Ishikawa (cell line): ENCODE results near the gene CNTN4.

Experiments
- CEBPB ChIP-seq: IDR thresholded peaks from 2 replicates; pipeline ENCODE4 v1.6.1; 2012
- CREB1 ChIP-seq: IDR thresholded peaks from 2 replicates; pipeline ENCODE4 v1.6.1; 2012; ENCODE audit warnings: low read depth
- EGR1 ChIP-seq: IDR thresholded peaks from 2 replicates; pipeline ENCODE4 v1.6.1; 2012
- EP300 ChIP-seq: IDR thresholded peaks from 2 replicates; pipeline ENCODE4 v1.6.1; 2012; ENCODE audit warnings: borderline replicate concordance
- FOXM1 ChIP-seq: IDR thresholded peaks from 2 replicates; pipeline ENCODE4 v1.6.1; 2012; ENCODE audit warnings: low read depth, borderline replicate concordance
- NFIC ChIP-seq: IDR thresholded peaks from 2 replicates; pipeline ENCODE4 v1.6.1; 2012
- RAD21 ChIP-seq: IDR thresholded peaks from 2 replicates; pipeline ENCODE4 v1.6.1; 2012; ENCODE audit warnings: low read depth
- TAF1 ChIP-seq: IDR thresholded peaks from 2 replicates; pipeline ENCODE4 v1.6.1; 2012; ENCODE audit warnings: low read depth, mild to moderate bottlenecking
- TCF12 ChIP-seq: IDR thresholded peaks from 2 replicates; pipeline ENCODE4 v1.6.1; 2012; ENCODE audit warnings: low read depth
- TEAD4 ChIP-seq: IDR thresholded peaks from 2 replicates; pipeline ENCODE4 v1.6.1; 2012
- YY1 ChIP-seq: IDR thresholded peaks from 2 replicates; pipeline ENCODE4 v1.6.1; 2012; ENCODE audit warnings: low read depth
- ZBTB7A ChIP-seq: IDR thresholded peaks from 2 replicates; pipeline ENCODE4 v1.6.1; 2012; ENCODE audit warnings: low read depth
- TF ChIP-seq, protein P1 (sequence below): IDR thresholded peaks from 2 replicates; pipeline ENCODE4 v1.6.1; 2012
- TF ChIP-seq, protein P2 (sequence below): IDR thresholded peaks from 2 replicates; pipeline ENCODE4 v1.6.1; 2012; ENCODE audit warnings: low read depth, mild to moderate bottlenecking
- TF ChIP-seq, protein P3 (sequence below): IDR thresholded peaks from 2 replicates; pipeline ENCODE4 v1.6.1; 2012

Gene CNTN4

DNA sequence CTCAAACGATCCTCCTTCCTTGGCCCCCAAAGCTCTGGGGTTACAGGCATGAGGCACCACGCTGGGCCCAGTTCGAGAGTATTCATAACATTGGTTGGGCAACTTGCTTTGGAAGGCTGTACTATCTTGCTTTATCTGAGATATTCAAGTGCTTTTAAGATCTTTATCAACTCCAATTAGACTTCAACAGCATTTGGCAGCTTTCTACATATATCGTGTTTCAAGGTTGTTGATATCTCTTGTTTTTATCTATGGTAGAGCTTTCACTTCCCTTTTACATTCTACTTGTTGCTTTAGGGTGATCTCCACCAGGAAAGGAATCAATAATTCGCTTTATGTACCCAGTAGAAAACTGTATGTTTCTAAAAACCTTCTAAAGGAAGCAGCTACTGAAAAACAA is 616.2 kb downstream of the CNTN4 start:
- TF ChIP-seq FOXM1 (no peak), CEBPB (no peak), YY1 (no peak), TAF1 (no peak), ZBTB7A (no peak), TEAD4 (no peak), TCF12 (no peak), EGR1 (no peak), NFIC (no peak), CREB1 (no peak), RAD21 (no peak), EP300 (no peak)
- TF ChIP-seq, protein P1, sequence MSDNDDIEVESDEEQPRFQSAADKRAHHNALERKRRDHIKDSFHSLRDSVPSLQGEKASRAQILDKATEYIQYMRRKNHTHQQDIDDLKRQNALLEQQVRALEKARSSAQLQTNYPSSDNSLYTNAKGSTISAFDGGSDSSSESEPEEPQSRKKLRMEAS: no peak
- TF ChIP-seq, protein P2, sequence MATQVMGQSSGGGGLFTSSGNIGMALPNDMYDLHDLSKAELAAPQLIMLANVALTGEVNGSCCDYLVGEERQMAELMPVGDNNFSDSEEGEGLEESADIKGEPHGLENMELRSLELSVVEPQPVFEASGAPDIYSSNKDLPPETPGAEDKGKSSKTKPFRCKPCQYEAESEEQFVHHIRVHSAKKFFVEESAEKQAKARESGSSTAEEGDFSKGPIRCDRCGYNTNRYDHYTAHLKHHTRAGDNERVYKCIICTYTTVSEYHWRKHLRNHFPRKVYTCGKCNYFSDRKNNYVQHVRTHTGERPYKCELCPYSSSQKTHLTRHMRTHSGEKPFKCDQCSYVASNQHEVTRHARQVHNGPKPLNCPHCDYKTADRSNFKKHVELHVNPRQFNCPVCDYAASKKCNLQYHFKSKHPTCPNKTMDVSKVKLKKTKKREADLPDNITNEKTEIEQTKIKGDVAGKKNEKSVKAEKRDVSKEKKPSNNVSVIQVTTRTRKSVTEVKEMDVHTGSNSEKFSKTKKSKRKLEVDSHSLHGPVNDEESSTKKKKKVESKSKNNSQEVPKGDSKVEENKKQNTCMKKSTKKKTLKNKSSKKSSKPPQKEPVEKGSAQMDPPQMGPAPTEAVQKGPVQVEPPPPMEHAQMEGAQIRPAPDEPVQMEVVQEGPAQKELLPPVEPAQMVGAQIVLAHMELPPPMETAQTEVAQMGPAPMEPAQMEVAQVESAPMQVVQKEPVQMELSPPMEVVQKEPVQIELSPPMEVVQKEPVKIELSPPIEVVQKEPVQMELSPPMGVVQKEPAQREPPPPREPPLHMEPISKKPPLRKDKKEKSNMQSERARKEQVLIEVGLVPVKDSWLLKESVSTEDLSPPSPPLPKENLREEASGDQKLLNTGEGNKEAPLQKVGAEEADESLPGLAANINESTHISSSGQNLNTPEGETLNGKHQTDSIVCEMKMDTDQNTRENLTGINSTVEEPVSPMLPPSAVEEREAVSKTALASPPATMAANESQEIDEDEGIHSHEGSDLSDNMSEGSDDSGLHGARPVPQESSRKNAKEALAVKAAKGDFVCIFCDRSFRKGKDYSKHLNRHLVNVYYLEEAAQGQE: no peak
- TF ChIP-seq, protein P3, sequence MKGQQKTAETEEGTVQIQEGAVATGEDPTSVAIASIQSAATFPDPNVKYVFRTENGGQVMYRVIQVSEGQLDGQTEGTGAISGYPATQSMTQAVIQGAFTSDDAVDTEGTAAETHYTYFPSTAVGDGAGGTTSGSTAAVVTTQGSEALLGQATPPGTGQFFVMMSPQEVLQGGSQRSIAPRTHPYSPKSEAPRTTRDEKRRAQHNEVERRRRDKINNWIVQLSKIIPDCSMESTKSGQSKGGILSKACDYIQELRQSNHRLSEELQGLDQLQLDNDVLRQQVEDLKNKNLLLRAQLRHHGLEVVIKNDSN: no peak

DNA sequence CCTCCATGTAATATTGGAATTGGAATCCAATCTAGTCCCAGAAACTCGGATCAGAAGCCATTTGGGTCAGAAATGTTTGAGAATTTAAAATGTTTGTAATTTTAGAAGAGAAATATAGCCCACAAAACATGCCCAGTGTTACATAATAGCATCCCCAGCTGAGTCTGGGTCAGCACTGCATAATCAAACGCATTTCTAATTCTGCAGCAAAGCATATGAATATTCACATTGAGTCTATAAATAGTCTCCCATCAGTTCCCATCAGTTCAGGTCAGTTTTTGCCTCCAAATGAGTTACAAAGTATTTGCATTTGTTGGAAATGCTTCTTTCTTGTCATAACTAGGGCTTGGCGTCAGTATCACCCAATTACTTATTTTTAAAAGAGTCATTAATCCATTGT is 628.4 kb downstream of the CNTN4 start:
- no peak for TF ChIP-seq YY1
- TF ChIP-seq TAF1: no peak
- TF ChIP-seq NFIC: no peak
- no peak for TF ChIP-seq CREB1
- TF ChIP-seq ZBTB7A: no peak
- TF ChIP-seq, protein P3: no peak
- TF ChIP-seq, protein P2: no peak
- TF ChIP-seq, protein P1: no peak
- TF ChIP-seq TEAD4: no peak
- no peak for TF ChIP-seq EGR1
- no peak for TF ChIP-seq EP300
- TF ChIP-seq CEBPB: no peak
- no peak for TF ChIP-seq FOXM1
- no peak for TF ChIP-seq TCF12
- TF ChIP-seq RAD21: no peak

DNA sequence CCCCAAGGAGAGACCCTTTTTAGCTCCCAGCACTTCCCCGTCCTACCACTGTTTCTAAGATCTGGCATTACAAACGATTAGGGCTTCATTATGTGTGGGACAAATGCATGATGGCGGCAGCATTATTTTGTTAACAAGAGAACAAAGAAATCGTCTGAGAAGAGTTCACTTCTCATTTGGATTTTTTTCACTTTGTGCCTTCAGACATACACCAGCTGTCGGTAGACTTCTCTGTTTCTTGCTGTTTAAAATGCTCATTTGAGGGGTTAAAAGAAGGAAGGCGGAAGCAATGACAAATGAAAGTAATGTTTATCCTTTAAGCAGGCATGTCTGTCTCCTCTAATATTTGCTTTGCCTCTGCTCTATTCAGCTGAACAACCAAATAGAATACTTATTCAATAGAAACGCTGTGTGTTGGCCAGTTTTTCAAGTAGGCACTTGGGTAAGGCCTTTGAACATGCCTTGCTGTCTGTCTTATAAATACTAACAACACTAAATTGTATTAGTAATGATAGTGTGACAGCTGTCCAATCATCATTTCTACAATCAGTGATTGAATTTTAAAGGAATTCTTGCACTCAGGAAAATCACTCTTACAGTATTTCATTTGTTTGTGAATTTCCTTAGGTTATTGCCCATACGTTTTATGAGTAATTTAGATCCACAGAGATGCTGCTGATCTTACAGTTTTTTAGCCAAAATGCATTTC is 629.1 kb downstream of the CNTN4 start:
- TF ChIP-seq EP300 (no peak), TEAD4 (no peak), CREB1 (no peak), CEBPB (no peak), NFIC (no peak), RAD21 (no peak), EGR1 (no peak), TAF1 (no peak), FOXM1 (no peak), TCF12 (no peak), ZBTB7A (no peak)
- TF ChIP-seq, protein P3: no peak
- TF ChIP-seq, protein P2: no peak
- TF ChIP-seq, protein P1: no peak
